ENCODE results near the gene EARS2.
"Not testable (repeated sequence)": the region's sequence is repeated elsewhere in the genome, so short reads cannot be mapped to it uniquely, and the experiment has no call there.

The EARS2 gene

DNA sequence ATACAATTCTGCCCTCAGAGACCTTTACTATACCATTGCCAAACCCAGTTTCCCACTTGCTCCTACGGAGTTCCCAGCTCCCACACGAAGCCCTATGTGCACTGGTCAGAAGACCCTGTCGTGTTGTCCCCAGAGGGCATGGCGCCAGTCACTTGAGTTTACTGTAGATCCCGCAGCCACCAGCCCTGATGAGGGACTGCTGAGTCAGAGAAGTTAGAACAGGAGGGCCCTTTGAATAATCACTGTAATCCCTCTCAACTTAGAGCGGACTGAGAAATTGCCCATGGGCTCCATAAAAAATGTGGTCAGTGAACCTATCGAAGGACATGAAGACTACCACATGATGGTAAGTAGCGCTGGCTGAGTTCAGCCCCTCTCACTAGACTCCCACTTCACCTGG lies 9.6 kb upstream of the EARS2 start:
- DNase-seq, result no peak

DNA sequence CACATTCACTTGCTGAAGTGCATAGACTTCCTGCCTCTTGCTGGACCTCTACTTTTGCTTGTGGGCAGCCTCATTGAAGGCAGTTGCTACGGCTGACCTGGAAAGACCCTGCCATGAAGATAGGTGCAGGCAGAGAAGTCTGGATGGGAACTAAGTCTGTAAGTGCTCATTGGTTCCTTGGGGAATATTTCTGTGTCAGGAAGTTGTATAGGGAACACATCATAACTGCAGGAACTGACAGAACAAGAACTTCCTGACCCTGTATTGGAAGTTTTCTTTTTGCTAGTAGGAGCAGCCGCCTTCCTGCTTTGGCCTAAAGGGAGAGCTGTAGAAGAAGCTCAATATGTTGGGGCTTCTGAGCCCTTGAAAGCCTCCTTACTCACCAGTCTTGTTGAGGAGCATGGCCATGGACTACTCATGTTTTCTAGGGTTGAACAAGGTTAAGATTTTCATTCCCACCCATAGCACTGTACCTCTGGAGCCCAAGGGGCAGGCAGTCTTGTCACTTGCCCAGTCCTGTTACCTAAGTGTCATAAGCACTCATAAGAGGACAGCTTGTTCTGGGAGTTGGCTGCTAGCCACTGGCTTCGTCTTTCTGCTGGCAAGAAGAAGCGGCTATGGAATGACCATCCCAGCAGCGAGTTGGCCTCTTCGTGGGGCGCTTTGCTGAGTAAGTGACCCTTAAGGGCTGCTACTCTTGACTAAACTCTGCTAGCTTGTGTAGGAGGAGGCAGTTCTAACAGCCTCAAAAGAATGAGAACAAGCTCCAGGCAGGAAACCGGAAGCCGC lies 7.6 kb upstream of the EARS2 start:
- no peak for DNase-seq

DNA sequence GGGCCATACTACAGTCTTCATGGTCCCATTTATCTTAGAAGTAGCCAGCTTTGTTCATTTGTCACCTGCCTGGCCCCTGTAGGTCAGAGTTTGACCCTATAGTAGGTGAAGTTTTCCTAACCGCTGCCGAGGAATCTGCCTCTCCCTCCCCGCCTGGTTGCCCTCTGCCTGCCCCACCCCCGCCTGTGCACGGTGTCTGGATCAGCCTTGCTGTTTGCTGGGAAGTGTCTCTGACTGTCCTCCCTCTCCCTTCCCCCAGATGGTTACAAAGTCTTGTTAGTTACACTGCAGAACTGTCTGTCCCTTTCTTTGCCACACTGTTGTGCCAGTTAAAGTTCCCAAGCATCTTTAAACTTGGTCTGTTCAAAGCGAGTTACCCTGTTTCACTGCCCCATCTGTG lies 6.0 kb upstream of the EARS2 start:
- DNase-seq, result no peak

DNA sequence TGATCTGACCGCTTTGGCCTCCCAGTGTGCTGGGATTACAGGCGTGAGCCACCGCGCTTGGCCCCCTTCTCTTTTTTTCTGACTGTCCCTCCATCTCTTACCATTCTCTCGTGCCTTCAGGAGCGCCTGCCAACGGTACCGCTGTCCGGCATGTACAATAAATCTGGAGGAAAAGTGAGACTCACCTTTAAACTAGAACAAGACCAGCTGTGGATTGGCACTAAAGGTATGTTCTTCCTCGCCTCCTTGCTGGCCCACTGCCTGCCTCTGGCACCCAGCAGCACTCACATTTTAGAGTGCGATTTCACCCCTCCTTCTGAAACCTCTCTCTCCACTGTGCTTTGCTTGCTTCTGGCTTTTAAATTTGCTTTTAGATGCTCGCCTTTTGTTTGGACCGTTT lies 5.4 kb upstream of the EARS2 start:
- no peak for DNase-seq

DNA sequence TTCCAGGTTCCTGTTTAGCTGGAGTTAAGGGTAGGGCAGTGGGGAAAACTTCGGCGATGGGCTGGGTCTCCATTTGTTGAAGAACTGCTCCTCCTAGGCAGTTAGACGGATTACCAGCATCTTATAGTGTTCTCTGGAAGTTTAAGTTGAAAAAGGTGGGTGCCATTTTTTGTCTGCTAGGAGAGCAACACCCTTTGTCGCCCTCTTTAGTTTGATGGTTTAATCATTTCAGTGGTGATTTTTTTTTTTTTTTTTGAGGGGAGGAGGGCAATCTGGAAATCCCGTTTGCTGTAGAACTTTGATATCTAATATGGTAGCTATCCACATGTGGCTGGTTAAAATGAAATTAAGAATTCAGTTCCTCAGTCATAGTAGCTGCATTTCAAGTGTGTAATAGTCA lies 4.4 kb upstream of the EARS2 start:
- no peak for DNase-seq

DNA sequence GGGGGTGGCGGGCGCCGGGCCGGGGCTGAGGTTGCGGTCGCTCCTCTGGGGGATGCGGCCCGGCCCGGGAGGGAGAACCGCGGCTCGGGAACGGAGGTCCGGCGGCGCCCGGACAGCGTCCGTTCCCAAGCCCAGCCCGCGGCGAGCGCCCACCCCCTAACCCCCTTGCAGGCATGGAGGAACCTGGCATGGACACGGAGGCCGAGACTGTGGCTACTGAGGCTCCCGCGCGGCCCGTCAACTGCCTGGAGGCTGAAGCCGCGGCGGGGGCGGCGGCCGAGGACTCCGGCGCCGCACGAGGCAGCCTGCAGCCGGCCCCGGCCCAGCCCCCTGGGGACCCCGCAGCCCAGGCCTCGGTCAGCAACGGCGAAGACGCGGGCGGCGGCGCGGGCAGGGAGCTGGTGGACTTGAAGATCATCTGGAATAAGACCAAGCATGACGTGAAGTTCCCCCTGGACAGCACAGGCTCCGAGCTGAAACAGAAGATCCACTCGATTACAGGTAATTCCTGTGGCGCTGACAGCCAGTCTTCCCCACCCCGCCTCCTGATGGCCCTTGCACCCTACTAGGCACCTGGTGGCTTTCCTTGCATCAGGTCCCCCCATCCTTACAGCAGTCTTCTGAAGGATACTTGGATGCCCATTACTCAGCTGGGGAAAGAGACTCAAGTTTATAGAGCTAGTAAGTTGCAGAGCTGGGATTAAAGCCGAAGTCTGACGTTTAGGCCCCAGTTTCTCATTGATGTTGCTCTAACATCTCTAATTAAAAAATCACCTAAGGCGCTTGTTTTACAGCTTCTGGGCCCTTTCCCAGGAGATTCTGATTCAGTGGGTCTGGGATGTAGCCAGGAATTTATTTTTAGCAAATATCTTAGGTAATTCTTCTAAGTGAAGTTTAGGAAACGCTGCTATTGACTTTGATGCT lies 891 bp upstream of the EARS2 start:
- no peak for DNase-seq

DNA sequence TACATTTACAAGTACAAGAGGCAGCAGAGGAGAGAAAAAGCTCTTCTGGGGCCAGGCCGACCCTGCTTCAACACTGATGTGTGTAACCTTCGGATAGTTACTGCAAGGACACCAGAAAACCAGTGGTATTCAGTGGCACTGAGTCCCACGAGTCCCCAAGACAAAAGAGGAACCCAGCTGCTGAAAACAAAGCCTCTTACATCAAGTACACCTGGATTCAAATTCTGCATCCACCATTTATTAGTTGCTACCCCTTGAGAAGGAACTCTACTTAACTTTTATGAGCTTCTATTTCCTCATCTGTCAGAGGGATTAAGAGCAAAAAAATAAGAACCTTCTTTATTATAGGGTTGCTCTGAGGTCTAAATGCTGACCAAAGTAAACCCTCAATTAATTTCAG lies 2.6 kb downstream of the EARS2 start:
- no peak for DNase-seq

DNA sequence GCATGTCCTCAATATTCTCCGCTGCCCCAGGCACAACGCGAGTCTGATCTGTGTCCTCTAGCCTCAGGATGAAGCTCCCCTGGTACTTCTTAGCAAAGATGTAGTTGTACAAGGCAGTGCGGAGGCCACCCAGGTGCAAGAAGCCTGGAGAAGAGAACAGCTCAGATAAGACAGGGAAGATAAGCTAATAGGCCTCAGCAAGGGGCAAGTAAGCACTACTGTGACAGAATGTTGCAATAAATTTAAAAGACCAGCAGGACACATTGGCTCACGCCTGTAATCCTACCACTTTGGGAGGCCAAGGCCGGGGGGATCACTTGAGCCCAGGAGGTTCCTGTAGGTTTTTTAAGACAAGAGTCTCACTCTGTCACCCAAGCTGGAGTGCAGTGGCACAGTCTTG lies 5.0 kb downstream of the EARS2 start:
- DNase-seq, result no peak

DNA sequence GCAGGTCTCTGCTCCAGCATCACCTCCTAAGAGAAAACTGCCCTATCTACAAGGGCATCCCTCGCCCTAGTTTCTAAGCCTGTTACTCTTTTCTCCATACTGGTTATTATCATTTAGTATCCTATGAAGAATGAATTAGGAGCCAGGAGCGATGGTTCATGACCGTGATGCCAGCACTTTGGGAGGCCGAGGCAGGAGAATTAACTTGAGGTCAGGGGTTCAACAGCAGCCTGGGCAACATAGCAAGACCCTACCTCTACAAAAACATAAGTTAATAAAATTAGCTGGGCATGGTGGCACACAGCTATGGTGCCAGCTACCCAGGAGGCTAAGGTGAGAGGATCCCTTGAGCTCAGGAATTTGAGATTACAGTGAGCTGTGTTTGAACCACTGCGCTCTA lies 7.2 kb downstream of the EARS2 start:
- DNase-seq, result no peak

DNA sequence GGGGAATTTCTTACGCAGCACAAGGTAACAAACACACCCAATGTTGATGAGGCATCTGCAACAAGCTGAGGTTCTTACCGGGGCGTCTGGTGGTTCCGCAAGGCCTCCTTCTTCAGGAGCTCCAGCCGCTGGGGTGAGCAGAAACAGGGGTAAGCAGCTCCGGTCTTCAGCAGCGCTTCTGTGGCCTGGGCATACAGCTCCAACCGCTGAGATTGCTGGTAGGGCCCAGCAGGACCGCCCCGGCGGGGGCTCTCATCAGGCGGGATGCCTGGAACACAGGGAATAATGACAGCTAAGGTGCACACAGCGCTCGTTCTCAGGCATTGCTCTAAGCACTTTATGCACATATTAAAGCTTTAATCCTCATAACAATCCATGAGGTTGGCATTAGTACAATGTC lies 12.7 kb downstream of the EARS2 start:
- DNase-seq, result no peak

DNA sequence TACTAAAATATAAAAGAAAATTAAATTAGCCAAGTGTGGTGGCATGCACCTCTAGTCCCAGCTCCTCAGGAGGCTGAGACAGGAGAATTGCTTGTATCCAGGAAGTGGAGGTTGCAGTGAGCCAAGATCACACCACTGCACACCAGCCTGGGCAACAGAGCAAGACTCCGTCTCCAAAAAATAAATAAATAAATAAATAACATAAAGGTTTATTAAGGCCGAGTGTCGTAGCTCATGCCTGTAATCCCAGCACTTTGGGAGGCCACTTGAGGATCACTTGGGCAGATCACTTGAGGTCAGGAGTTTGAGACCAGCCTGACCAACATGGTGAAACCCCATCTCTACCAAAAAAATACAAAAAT lies 16.4 kb downstream of the EARS2 start:
- DNase-seq, result not testable (repeated sequence)

DNA sequence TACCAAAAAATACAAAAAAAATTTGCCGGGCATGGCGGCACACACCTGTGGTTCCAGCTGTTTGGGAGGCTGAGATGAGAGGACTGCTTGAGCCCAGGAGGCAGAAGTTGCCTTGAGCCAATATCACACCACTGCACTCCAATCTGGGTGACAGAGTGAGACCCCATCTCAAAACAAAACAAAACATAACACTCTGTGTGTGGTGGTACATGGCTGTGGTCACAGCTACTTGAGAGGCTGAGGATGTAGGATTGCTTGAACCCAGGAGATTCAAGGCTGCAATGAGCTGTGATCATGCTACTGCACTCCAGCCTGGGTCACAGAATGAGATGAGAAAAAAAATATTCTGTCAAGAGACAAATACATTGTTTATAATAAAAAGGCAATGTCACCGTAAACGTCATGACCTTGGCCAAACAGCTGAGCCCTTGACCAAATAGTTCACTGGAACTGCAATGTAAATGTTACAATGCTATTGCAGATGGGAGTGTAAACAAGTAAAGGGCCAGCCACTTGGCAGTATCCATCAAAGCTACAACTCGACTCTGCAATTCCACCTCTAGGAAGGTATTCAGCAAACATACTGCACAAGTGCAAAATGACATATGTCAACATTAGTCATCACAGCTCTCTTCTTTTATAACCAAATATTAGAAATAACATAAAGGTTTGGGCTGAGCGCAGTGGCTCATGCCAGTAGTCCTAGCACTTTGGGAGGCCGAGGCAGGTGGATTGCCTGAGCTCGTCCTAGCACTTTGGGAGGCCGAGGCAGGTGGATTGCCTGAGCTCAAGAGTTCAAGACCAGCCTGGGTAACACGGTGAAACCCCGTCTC lies 16.9 kb downstream of the EARS2 start:
- no peak for DNase-seq

DNA sequence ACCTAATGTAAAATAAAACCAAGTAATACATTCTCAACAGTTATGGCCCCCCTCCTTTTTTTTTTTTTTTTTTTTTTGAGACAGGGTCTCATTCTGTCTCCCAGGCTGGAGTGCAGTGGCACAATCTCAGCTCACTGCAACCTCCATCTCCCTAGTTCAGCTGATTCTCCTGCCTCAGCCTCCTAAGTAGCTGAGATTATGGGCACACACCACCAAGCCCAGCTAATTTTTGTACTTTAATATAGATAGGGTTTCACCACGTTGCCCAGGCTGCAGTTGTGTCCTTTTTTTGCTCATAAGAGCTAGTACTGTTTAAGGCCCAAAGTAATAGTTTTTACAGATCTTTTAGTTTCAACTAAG lies 18.3 kb downstream of the EARS2 start:
- no peak for DNase-seq

DNA sequence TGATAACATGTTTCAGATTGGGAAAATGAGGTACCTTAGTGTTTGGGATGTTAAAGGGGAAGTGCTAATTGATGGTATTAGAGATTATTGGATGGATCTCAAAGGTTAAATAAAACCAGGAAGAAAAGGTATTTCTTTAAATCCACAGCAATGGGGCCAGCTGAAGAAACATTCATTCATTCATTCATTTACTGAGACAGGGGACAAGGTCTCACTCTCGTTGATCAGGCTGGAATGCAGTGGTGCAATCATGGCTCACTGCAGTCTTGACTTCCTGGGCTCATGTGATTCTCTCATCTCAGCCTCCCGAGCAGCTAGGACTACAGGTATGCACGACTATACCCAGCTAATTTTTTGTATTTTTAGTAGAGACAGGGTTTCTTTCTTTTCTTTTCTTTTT lies 19.8 kb downstream of the EARS2 start:
- DNase-seq, result no peak

DNA sequence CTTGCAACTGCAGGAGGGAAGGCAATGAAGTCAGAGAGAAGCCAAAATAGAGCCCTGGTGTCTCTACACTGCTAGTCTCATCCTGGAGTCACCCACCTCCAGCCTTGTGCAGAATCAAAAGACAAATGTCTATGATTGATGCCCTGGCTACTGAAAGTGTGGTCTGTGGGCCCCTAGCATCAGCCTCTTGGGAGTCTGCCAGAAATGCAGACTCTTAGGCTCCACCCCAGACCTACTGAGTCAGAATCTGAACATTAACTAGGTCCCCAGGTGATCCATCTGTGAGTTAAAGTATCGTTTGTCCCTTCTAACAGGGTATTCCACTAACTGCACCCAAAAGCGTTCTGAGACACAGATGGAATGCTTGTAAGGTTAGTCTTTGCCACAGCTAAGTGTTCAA lies 21.2 kb downstream of the EARS2 start:
- DNase-seq, result no peak

DNA sequence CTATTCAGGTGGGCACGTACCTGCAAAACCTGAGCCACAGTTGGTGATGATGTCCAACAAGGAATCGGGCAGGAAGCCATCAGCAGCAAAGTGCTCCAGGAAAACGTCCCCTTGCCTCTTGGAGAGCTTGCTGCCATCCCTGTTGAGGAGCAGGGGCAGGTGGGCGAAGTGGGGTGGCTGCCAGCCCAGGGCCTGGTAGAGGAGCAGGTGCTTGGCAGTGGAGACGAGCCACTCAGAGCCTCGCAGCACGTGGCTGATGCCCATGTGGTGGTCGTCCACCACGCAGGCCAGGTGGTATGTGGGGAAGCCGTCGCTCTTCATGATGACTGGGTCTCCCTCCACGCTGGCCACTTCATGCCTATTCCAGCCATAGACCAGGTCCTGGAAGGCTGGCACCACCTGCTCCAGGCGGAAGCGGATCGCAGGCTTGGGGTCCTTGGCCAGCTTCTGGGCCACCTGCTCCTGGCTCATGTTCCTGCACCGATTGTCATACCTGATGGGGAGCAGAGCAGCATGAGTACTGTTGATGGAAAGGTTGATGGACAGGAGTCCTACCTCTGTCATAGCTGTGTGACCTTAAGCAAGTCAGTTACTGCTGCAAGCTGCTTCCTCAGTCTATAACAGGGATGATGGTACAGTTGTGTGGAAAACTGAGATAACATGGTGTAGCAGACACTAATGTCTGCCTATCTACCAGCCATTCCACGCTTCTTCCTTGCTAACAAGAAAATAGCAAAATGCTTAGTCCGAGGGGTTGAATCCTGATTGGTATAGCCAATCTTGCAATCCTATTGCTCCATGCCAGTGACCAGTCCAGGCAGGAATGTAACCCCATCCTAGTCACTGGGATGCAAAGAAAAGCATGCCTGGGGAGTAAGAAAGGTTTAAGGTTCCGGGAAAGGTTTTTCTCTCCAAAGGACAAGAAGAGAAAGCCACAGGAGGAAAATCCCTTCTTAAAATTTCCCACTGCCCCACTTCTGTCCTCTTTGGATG lies 22.0 kb downstream of the EARS2 start:
- no peak for DNase-seq

DNA sequence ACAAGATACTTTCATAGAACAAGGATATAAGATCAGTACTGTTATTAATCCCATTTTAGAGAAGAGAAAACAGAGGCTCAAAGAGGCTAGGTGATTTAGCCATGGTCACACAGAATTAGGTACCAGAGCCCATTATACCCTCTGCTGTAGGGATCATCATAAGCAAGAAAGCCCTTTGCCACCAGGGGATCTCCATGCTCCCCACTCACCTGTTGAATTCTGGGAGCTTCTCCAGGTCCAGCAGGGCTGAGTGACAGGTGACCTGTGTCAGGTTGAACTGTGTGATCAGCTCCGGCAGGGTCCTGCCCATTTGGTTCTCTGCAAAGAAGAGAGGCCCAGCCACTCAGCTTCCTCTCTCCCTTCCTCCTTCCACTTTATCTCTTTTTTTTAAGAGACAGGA lies 24.7 kb downstream of the EARS2 start:
- no peak for DNase-seq

DNA sequence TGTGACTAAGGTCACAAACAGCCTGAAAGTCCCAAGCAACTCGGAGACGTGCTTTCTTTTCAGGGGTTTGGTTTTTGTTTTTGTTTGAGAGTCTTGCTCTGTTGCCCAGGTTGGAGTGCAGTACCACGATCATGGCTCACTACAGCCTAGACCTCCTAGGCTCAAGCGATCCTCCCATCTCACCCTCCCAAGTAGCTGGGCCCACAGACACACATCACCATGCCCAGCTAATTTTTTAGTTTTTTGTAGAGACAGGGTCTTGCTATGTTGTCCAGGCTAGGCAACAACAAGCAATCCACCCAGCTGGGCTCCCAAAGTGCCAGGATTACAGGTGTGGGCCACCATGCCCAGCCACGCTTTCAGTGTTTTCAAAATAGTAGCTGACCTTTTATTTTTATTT lies 27.1 kb downstream of the EARS2 start:
- DNase-seq, result no peak

DNA sequence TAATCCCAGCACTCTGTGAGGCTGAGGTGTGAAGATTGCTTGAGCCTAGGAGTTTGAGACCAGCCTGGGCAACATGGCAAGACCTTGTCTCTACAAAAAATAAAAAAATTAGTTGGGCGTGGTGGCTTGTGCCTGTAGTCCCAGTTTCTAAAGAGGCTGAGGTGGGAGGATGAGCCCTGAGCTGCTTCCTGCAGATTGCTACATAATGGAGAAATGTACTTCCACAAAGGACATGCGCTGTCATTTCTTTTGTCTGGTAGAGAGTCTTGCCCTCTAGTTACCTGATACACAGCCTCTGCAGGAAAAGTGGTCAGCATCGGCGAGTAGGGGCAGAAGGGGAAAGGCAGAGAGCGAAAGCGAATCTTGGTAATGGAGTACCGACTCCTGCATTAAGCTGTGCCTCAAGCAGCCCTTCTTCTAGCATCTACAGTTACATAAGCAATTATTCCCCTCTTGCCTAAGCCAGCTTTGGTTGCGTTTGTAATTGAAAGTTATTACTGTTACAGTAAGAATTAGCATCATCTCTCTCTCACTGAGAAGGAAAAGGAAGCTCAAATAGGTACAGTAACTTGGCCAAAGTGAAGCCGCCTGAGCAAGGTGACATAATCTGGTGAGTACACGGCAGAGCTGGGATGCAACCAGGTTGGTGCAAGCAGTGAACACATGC lies 28.4 kb downstream of the EARS2 start:
- DNase-seq, result no peak

DNA sequence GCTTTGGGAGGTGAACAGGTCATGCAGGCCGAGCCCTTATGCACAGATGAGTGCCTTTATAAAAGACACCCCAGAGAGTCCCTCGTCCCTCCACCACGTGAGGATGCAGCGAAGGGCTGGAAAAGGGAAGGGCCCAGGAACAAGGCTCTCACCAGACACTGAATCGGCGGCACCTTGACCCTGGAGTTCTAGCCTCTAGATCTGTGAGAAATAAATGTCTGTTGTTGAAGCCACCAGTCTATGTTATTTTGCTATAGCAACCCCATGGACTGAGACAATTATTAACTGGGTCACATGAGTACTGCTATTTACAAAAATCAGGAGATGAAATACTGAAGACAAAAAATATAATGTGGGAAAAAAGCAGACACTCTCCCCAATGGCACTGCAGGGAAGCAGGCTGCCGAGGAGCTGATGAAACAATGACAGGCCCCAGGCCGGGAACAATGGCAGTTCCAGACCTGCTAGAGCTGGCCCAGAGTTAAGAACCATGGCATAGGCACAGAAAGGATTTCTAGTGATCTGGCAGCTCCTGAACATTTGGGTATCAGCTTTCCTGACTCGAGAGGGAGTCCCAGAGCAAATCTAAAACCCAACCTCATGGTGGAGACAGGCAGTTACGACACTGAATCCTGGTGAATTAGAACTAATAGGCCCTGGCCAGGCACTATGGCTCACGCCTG lies 29.0 kb downstream of the EARS2 start:
- no peak for DNase-seq

DNA sequence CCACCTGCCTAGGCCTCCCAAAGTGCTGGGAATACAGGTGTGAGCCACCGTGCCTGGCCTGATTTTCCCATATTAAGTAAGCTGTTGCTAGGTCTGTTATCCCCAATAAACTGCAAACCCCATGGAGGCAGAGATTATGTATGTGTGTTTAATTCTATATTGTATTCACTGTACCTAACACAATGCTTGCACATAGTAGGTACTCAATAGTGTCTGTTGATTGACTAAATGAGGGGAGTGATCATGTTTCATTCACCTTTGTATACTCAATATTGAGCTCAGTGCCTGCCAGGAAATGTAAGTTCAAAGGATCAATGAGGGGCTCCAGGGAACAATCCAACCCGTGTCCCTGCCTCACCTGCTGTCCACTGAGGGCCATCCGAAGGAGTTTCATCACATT lies 32.3 kb downstream of the EARS2 start:
- DNase-seq, result no peak

All from NCI-H1694 (cell line).